Measurements from ENCODE around the gene RIPPLY1. TPM values are rescaled to one million over a fixed set of nuclear protein-coding genes. Genes with fewer than 3 reads are reported as not detected.
"Not testable (repeated sequence)": the region's sequence is repeated elsewhere in the genome, so short reads cannot be mapped to it uniquely, and the experiment has no call there.

Gene RIPPLY1
- total RNA-seq, 1 experiment from 2014 or later, result not detected

GRCh38 chrX:106901781-106902219, 1.3 kb downstream of the RIPPLY1 start:
- Histone ChIP-seq H3K36me3 (no peaks in the 10 kb centered on the region), H3K27me3 (replicated peaks) (no peaks in the 10 kb centered on the region), H3K4me3 (no peak overlapping the region), H3K4me1 (replicated peaks) (peaks cover 6% of the 10 kb centered on the region; the same call in 1 of the 2 replicates), H3K9me3 (replicated peaks) (no peaks in the 10 kb centered on the region), H3K27ac (no peak overlapping the region)
- no peak for DNase-seq (ENCODE audit: low read depth in 1 of 2, low spot score in 2 of 2)

GRCh38 chrX:106901341-106901740, 1.8 kb downstream of the RIPPLY1 start:
- Histone ChIP-seq H3K4me3 (no peak overlapping the region), H3K27ac (no peak overlapping the region), H3K4me1 (replicated peaks) (peaks cover 6% of the 10 kb centered on the region; the same call in 1 of the 2 replicates), H3K36me3 (no peaks in the 10 kb centered on the region), H3K9me3 (replicated peaks) (no peaks in the 10 kb centered on the region), H3K27me3 (replicated peaks) (no peaks in the 10 kb centered on the region)
- no peak for DNase-seq (ENCODE audit: low read depth in 1 of 2, low spot score in 2 of 2)

- no peak overlapping the region for H3K4me3 ChIP-seq
Measured at GRCh38 chrX:106899841-106900240, 3.3 kb downstream of the RIPPLY1 start.

GRCh38 chrX:106899276-106899675, 3.9 kb downstream of the RIPPLY1 start:
- Histone ChIP-seq H3K4me1 (replicated peaks) (peaks cover 22% of the 10 kb centered on the region), H3K9me3 (replicated peaks) (no peaks in the 10 kb centered on the region), H3K27ac (no peak overlapping the region), H3K27me3 (replicated peaks) (no peaks in the 10 kb centered on the region), H3K4me3 (no peak overlapping the region), H3K36me3 (no peaks in the 10 kb centered on the region)
- no peak for DNase-seq (ENCODE audit: low read depth in 1 of 2, low spot score in 2 of 2)

More at GRCh38 chrX:106899841-106900240, 3.3 kb downstream of the RIPPLY1 start:
- no peak overlapping the region for H3K27ac ChIP-seq
- peaks cover 17% of the 10 kb centered on the region for H3K4me1 ChIP-seq (replicated peaks)
- H3K9me3 ChIP-seq (replicated peaks), result no peaks in the 10 kb centered on the region
- no peaks in the 10 kb centered on the region for H3K36me3 ChIP-seq
- no peaks in the 10 kb centered on the region for H3K27me3 ChIP-seq (replicated peaks)
- DNase-seq (ENCODE audit: low read depth in 1 of 2, low spot score in 2 of 2), result no peak

GRCh38 chrX:106898462-106898861, 4.7 kb downstream of the RIPPLY1 start:
- no peak overlapping the region for H3K4me3 ChIP-seq
- peaks cover 22% of the 10 kb centered on the region for H3K4me1 ChIP-seq (replicated peaks)
- H3K9me3 ChIP-seq (replicated peaks), result no peaks in the 10 kb centered on the region
- no peak overlapping the region for H3K27ac ChIP-seq
- no peaks in the 10 kb centered on the region for H3K36me3 ChIP-seq
- DNase-seq (ENCODE audit: low read depth in 1 of 2, low spot score in 2 of 2), result peak in 1 of 2 experiments; percentile 21
- H3K27me3 ChIP-seq (replicated peaks), result no peaks in the 10 kb centered on the region

GRCh38 chrX:106897259-106897658, 5.9 kb downstream of the RIPPLY1 start:
- DNase-seq (ENCODE audit: low read depth in 1 of 2, low spot score in 2 of 2), result no peak
- Histone ChIP-seq H3K27me3 (replicated peaks) (no peaks in the 10 kb centered on the region), H3K4me1 (replicated peaks) (peaks cover 22% of the 10 kb centered on the region), H3K4me3 (no peak overlapping the region), H3K27ac (no peak overlapping the region), H3K36me3 (no peaks in the 10 kb centered on the region), H3K9me3 (replicated peaks) (no peaks in the 10 kb centered on the region)

- Histone ChIP-seq H3K9me3 (replicated peaks) (no peaks in the 10 kb centered on the region), H3K4me1 (replicated peaks) (peaks cover 22% of the 10 kb centered on the region), H3K36me3 (no peaks in the 10 kb centered on the region), H3K27ac (no peak overlapping the region), H3K27me3 (replicated peaks) (no peaks in the 10 kb centered on the region), H3K4me3 (no peak overlapping the region)
- peak; percentile 47 to 51 for DNase-seq (ENCODE audit: low read depth in 1 of 2, low spot score in 2 of 2)
Measured at GRCh38 chrX:106894978-106895452, 8.1 kb downstream of the RIPPLY1 start.

GRCh38 chrX:106894392-106894909, 8.7 kb downstream of the RIPPLY1 start:
- Histone ChIP-seq H3K4me3 (no peak overlapping the region), H3K27me3 (replicated peaks) (no peaks in the 10 kb centered on the region), H3K27ac (no peak overlapping the region), H3K9me3 (replicated peaks) (no peaks in the 10 kb centered on the region), H3K4me1 (replicated peaks) (peaks cover 22% of the 10 kb centered on the region), H3K36me3 (no peaks in the 10 kb centered on the region)
- peak; percentile 59 to 64 for DNase-seq (ENCODE audit: low read depth in 1 of 2, low spot score in 2 of 2)

- peaks cover 16% of the 10 kb centered on the region for H3K4me1 ChIP-seq (replicated peaks)
- H3K27ac ChIP-seq, result no peak overlapping the region
- no peak overlapping the region for H3K4me3 ChIP-seq
- no peaks in the 10 kb centered on the region for H3K36me3 ChIP-seq
- H3K27me3 ChIP-seq (replicated peaks), result no peaks in the 10 kb centered on the region
- DNase-seq (ENCODE audit: low read depth in 1 of 2, low spot score in 2 of 2), result no peak
- no peaks in the 10 kb centered on the region for H3K9me3 ChIP-seq (replicated peaks)
Measured at GRCh38 chrX:106891762-106892460, 11.2 kb downstream of the RIPPLY1 start.

GRCh38 chrX:106889468-106889867, 13.7 kb downstream of the RIPPLY1 start:
- Histone ChIP-seq H3K9me3 (replicated peaks) (no peaks in the 10 kb centered on the region), H3K36me3 (no peaks in the 10 kb centered on the region), H3K27me3 (replicated peaks) (no peaks in the 10 kb centered on the region), H3K27ac (no peak overlapping the region), H3K4me3 (no peak overlapping the region), H3K4me1 (replicated peaks) (peaks cover 1% of the 10 kb centered on the region)
- no peak for DNase-seq (ENCODE audit: low read depth in 1 of 2, low spot score in 2 of 2)

- DNase-seq (ENCODE audit: low read depth in 1 of 2, low spot score in 2 of 2), result no peak
- no peak overlapping the region for H3K4me3 ChIP-seq
Measured at GRCh38 chrX:106875151-106875550, 28.0 kb downstream of the RIPPLY1 start.

GRCh38 chrX:106874075-106874474, 29.1 kb downstream of the RIPPLY1 start:
- no peak overlapping the region for H3K4me3 ChIP-seq
- peak in 1 of 2 experiments; percentile 5 for DNase-seq (ENCODE audit: low read depth in 1 of 2, low spot score in 2 of 2)
- H3K4me1 ChIP-seq (replicated peaks), result no peaks in the 10 kb centered on the region
- H3K9me3 ChIP-seq (replicated peaks), result no peaks in the 10 kb centered on the region
- no peak overlapping the region for H3K27ac ChIP-seq
- H3K36me3 ChIP-seq, result no peaks in the 10 kb centered on the region
- no peaks in the 10 kb centered on the region for H3K27me3 ChIP-seq (replicated peaks)

More at GRCh38 chrX:106875151-106875550, 28.0 kb downstream of the RIPPLY1 start:
- Histone ChIP-seq H3K27ac (no peak overlapping the region), H3K27me3 (replicated peaks) (no peaks in the 10 kb centered on the region), H3K9me3 (replicated peaks) (no peaks in the 10 kb centered on the region), H3K36me3 (no peaks in the 10 kb centered on the region), H3K4me1 (replicated peaks) (no peaks in the 10 kb centered on the region)

- H3K4me1 ChIP-seq (replicated peaks); H3K27me3 ChIP-seq (replicated peaks); H3K27ac ChIP-seq; H3K36me3 ChIP-seq; H3K4me3 ChIP-seq; DNase-seq (ENCODE audit: low read depth in 1 of 2, low spot score in 2 of 2); H3K9me3 ChIP-seq (replicated peaks): not testable (repeated sequence)
Measured at GRCh38 chrX:106872796-106873195, 30.3 kb downstream of the RIPPLY1 start.

GRCh38 chrX:106863697-106864096, 39.4 kb downstream of the RIPPLY1 start:
- no peaks in the 10 kb centered on the region for H3K9me3 ChIP-seq (replicated peaks)
- no peaks in the 10 kb centered on the region for H3K4me1 ChIP-seq (replicated peaks)
- DNase-seq (ENCODE audit: low read depth in 1 of 2, low spot score in 2 of 2), result no peak
- no peak overlapping the region for H3K27ac ChIP-seq
- no peak overlapping the region for H3K4me3 ChIP-seq
- no peaks in the 10 kb centered on the region for H3K27me3 ChIP-seq (replicated peaks)
- H3K36me3 ChIP-seq, result no peaks in the 10 kb centered on the region
